NK-92 (cell line): ENCODE results near the gene STARD7.

Experiments
- DNase-seq: peaks from one replicate; lab custom pipeline; 2025; ENCODE audit not compliant: unreplicated experiment; lab: John Stamatoyannopoulos, UW

Gene STARD7

GRCh38 chr2:96198921-96199320, 9.7 kb downstream of the STARD7 start:
- DNase-seq = no peak

- DNase-seq = no peak
Observed at GRCh38 chr2:96197546-96198255, 10.9 kb downstream of the STARD7 start.

GRCh38 chr2:96195410-96196066, 13.1 kb downstream of the STARD7 start:
- DNase-seq = no peak

- no peak for DNase-seq
Observed at GRCh38 chr2:96191937-96192670, 16.5 kb downstream of the STARD7 start.

- no peak for DNase-seq
Observed at GRCh38 chr2:96188821-96189526, 19.7 kb downstream of the STARD7 start.

GRCh38 chr2:96186562-96186961, 22.1 kb downstream of the STARD7 start:
- DNase-seq = no peak

GRCh38 chr2:96185516-96185915, 23.1 kb downstream of the STARD7 start:
- DNase-seq = no peak

- DNase-seq = no peak
Observed at GRCh38 chr2:96184989-96185388, 23.6 kb downstream of the STARD7 start.

- DNase-seq = no peak
Observed at GRCh38 chr2:96184188-96184587, 24.4 kb downstream of the STARD7 start.

- DNase-seq = no peak
Observed at GRCh38 chr2:96181529-96181928, 27.1 kb downstream of the STARD7 start.

GRCh38 chr2:96180521-96180920, 28.1 kb downstream of the STARD7 start:
- no peak for DNase-seq

GRCh38 chr2:96180002-96180401, 28.6 kb downstream of the STARD7 start:
- DNase-seq = no peak

GRCh38 chr2:96176661-96177060, 32.0 kb downstream of the STARD7 start:
- DNase-seq = no peak

- no peak for DNase-seq
Observed at GRCh38 chr2:96175951-96176350, 32.7 kb downstream of the STARD7 start.

GRCh38 chr2:96174251-96175144, 34.1 kb downstream of the STARD7 start:
- DNase-seq = peak; percentile 20

GRCh38 chr2:96171831-96172230, 36.8 kb downstream of the STARD7 start:
- DNase-seq = no peak

GRCh38 chr2:96170626-96171025, 38.0 kb downstream of the STARD7 start:
- DNase-seq = no peak

- no peak for DNase-seq
Observed at GRCh38 chr2:96169868-96170507, 38.6 kb downstream of the STARD7 start.

- no peak for DNase-seq
Observed at GRCh38 chr2:96167407-96168013, 41.1 kb downstream of the STARD7 start.
